ENCODE measurements around the gene TFF2.

TFF2 gene

GRCh38 chr21:42390696-42391095, 39.9 kb upstream of the TFF2 start:
- H3K4me1 ChIP-seq (ENCODE audit: insufficient read depth, low read length), result peaks cover 19% of the 10 kb centered on the region
- H3K27ac ChIP-seq (ENCODE audit: low read length), result no peak overlapping the region
- H3K9ac ChIP-seq (ENCODE audit: low read depth, low read length), result no peak overlapping the region
- H3K36me3 ChIP-seq (ENCODE audit: insufficient read depth, low read depth, low read length), result no peaks in the 10 kb centered on the region
- 0 out of 2 replicates have a peak, but pooled peaks cover under 1% of the 10 kb centered on the region for H3K27me3 ChIP-seq (ENCODE audit: insufficient read depth, low read length)
- H3K9me3 ChIP-seq (ENCODE audit: insufficient read depth, low read depth, low read length), result no peaks in the 10 kb centered on the region
- H3K4me3 ChIP-seq (ENCODE audit: low read length), result no peak overlapping the region

- H3K9me3 ChIP-seq (ENCODE audit: insufficient read depth, low read depth, low read length), result no peaks in the 10 kb centered on the region
- H3K4me3 ChIP-seq (ENCODE audit: low read length), result no peak overlapping the region
- H3K4me1 ChIP-seq (ENCODE audit: insufficient read depth, low read length), result peaks cover 19% of the 10 kb centered on the region
- H3K27me3 ChIP-seq (ENCODE audit: insufficient read depth, low read length), result 0 out of 2 replicates have a peak, but pooled peaks cover 3% of the 10 kb centered on the region
- H3K9ac ChIP-seq (ENCODE audit: low read depth, low read length), result no peak overlapping the region
- no peaks in the 10 kb centered on the region for H3K36me3 ChIP-seq (ENCODE audit: insufficient read depth, low read depth, low read length)
- H3K27ac ChIP-seq (ENCODE audit: low read length), result no peak overlapping the region
Observed at GRCh38 chr21:42390193-42390592, 39.4 kb upstream of the TFF2 start.

GRCh38 chr21:42389449-42389835, 38.6 kb upstream of the TFF2 start:
- Histone ChIP-seq H3K4me3 (ENCODE audit: low read length) (peak overlapping the region; percentile 49; the same call in 1 of the 2 replicates), H3K4me1 (ENCODE audit: insufficient read depth, low read length) (peaks cover 19% of the 10 kb centered on the region)

GRCh38 chr21:42388740-42389448, 38.1 kb upstream of the TFF2 start:
- Histone ChIP-seq H3K36me3 (ENCODE audit: insufficient read depth, low read depth, low read length) (no peaks in the 10 kb centered on the region), H3K9me3 (ENCODE audit: insufficient read depth, low read depth, low read length) (no peaks in the 10 kb centered on the region), H3K27me3 (ENCODE audit: insufficient read depth, low read length) (0 out of 2 replicates have a peak, but pooled peaks cover 3% of the 10 kb centered on the region), H3K4me3 (ENCODE audit: low read length) (peak overlapping the region; percentile 49; the same call in 1 of the 2 replicates), H3K9ac (ENCODE audit: low read depth, low read length) (peak overlapping the region; percentile 0; the same call in 1 of the 2 replicates), H3K27ac (ENCODE audit: low read length) (no peak overlapping the region), H3K4me1 (ENCODE audit: insufficient read depth, low read length) (peaks cover 19% of the 10 kb centered on the region)

More at GRCh38 chr21:42389449-42389835, 38.6 kb upstream of the TFF2 start:
- Histone ChIP-seq H3K27me3 (ENCODE audit: insufficient read depth, low read length) (0 out of 2 replicates have a peak, but pooled peaks cover 3% of the 10 kb centered on the region), H3K27ac (ENCODE audit: low read length) (peak overlapping the region; percentile 5), H3K36me3 (ENCODE audit: insufficient read depth, low read depth, low read length) (no peaks in the 10 kb centered on the region), H3K9ac (ENCODE audit: low read depth, low read length) (peak overlapping the region; percentile 48; the same call in 1 of the 2 replicates), H3K9me3 (ENCODE audit: insufficient read depth, low read depth, low read length) (no peaks in the 10 kb centered on the region)

GRCh38 chr21:42387843-42388340, 37.1 kb upstream of the TFF2 start:
- Histone ChIP-seq H3K9me3 (ENCODE audit: insufficient read depth, low read depth, low read length) (no peaks in the 10 kb centered on the region), H3K36me3 (ENCODE audit: insufficient read depth, low read depth, low read length) (no peaks in the 10 kb centered on the region), H3K9ac (ENCODE audit: low read depth, low read length) (no peak overlapping the region), H3K4me1 (ENCODE audit: insufficient read depth, low read length) (peaks cover 19% of the 10 kb centered on the region), H3K27me3 (ENCODE audit: insufficient read depth, low read length) (0 out of 2 replicates have a peak, but pooled peaks cover 3% of the 10 kb centered on the region), H3K27ac (ENCODE audit: low read length) (no peak overlapping the region), H3K4me3 (ENCODE audit: low read length) (no peak overlapping the region)

- Histone ChIP-seq H3K4me1 (ENCODE audit: insufficient read depth, low read length) (peaks cover 19% of the 10 kb centered on the region), H3K4me3 (ENCODE audit: low read length) (no peak overlapping the region), H3K36me3 (ENCODE audit: insufficient read depth, low read depth, low read length) (no peaks in the 10 kb centered on the region), H3K9ac (ENCODE audit: low read depth, low read length) (no peak overlapping the region), H3K27me3 (ENCODE audit: insufficient read depth, low read length) (0 out of 2 replicates have a peak, but pooled peaks cover 3% of the 10 kb centered on the region), H3K9me3 (ENCODE audit: insufficient read depth, low read depth, low read length) (no peaks in the 10 kb centered on the region), H3K27ac (ENCODE audit: low read length) (no peak overlapping the region)
Observed at GRCh38 chr21:42387164-42387563, 36.4 kb upstream of the TFF2 start.

- no peak overlapping the region for H3K4me3 ChIP-seq (ENCODE audit: low read length)
- peaks cover 19% of the 10 kb centered on the region for H3K4me1 ChIP-seq (ENCODE audit: insufficient read depth, low read length)
- 0 out of 2 replicates have a peak, but pooled peaks cover 3% of the 10 kb centered on the region for H3K27me3 ChIP-seq (ENCODE audit: insufficient read depth, low read length)
- H3K9me3 ChIP-seq (ENCODE audit: insufficient read depth, low read depth, low read length), result no peaks in the 10 kb centered on the region
- no peak overlapping the region for H3K9ac ChIP-seq (ENCODE audit: low read depth, low read length)
- no peak overlapping the region for H3K27ac ChIP-seq (ENCODE audit: low read length)
- H3K36me3 ChIP-seq (ENCODE audit: insufficient read depth, low read depth, low read length), result no peaks in the 10 kb centered on the region
Observed at GRCh38 chr21:42386034-42386591, 35.3 kb upstream of the TFF2 start.

GRCh38 chr21:42385619-42386018, 34.8 kb upstream of the TFF2 start:
- no peaks in the 10 kb centered on the region for H3K9me3 ChIP-seq (ENCODE audit: insufficient read depth, low read depth, low read length)
- peaks cover 19% of the 10 kb centered on the region for H3K4me1 ChIP-seq (ENCODE audit: insufficient read depth, low read length)
- no peak overlapping the region for H3K27ac ChIP-seq (ENCODE audit: low read length)
- H3K9ac ChIP-seq (ENCODE audit: low read depth, low read length), result no peak overlapping the region
- H3K27me3 ChIP-seq (ENCODE audit: insufficient read depth, low read length), result 0 out of 2 replicates have a peak, but pooled peaks cover 3% of the 10 kb centered on the region
- H3K36me3 ChIP-seq (ENCODE audit: insufficient read depth, low read depth, low read length), result no peaks in the 10 kb centered on the region
- no peak overlapping the region for H3K4me3 ChIP-seq (ENCODE audit: low read length)

GRCh38 chr21:42384989-42385388, 34.2 kb upstream of the TFF2 start:
- Histone ChIP-seq H3K4me1 (ENCODE audit: insufficient read depth, low read length) (peaks cover 18% of the 10 kb centered on the region), H3K9ac (ENCODE audit: low read depth, low read length) (no peak overlapping the region), H3K36me3 (ENCODE audit: insufficient read depth, low read depth, low read length) (no peaks in the 10 kb centered on the region), H3K4me3 (ENCODE audit: low read length) (no peak overlapping the region), H3K9me3 (ENCODE audit: insufficient read depth, low read depth, low read length) (no peaks in the 10 kb centered on the region), H3K27me3 (ENCODE audit: insufficient read depth, low read length) (0 out of 2 replicates have a peak, but pooled peaks cover 3% of the 10 kb centered on the region), H3K27ac (ENCODE audit: low read length) (no peak overlapping the region)

GRCh38 chr21:42384156-42384945, 33.6 kb upstream of the TFF2 start:
- no peak overlapping the region for H3K27ac ChIP-seq (ENCODE audit: low read length)
- no peaks in the 10 kb centered on the region for H3K9me3 ChIP-seq (ENCODE audit: insufficient read depth, low read depth, low read length)
- H3K4me3 ChIP-seq (ENCODE audit: low read length), result no peak overlapping the region
- peaks cover 11% of the 10 kb centered on the region; the same call in 1 of the 2 replicates for H3K4me1 ChIP-seq (ENCODE audit: insufficient read depth, low read length)
- no peak overlapping the region for H3K9ac ChIP-seq (ENCODE audit: low read depth, low read length)
- no peaks in the 10 kb centered on the region for H3K36me3 ChIP-seq (ENCODE audit: insufficient read depth, low read depth, low read length)
- H3K27me3 ChIP-seq (ENCODE audit: insufficient read depth, low read length), result 0 out of 2 replicates have a peak, but pooled peaks cover 3% of the 10 kb centered on the region

- no peak overlapping the region for H3K4me3 ChIP-seq (ENCODE audit: low read length)
- H3K4me1 ChIP-seq (ENCODE audit: insufficient read depth, low read length), result peaks cover 4% of the 10 kb centered on the region; the same call in 1 of the 2 replicates
- no peaks in the 10 kb centered on the region for H3K36me3 ChIP-seq (ENCODE audit: insufficient read depth, low read depth, low read length)
- H3K27ac ChIP-seq (ENCODE audit: low read length), result no peak overlapping the region
- H3K9ac ChIP-seq (ENCODE audit: low read depth, low read length), result no peak overlapping the region
- H3K27me3 ChIP-seq (ENCODE audit: insufficient read depth, low read length), result 0 out of 2 replicates have a peak, but pooled peaks cover 3% of the 10 kb centered on the region
- H3K9me3 ChIP-seq (ENCODE audit: insufficient read depth, low read depth, low read length), result no peaks in the 10 kb centered on the region
Observed at GRCh38 chr21:42383331-42383730, 32.5 kb upstream of the TFF2 start.

All from iPS-20b (cell line).